HUDEP-2 (cell line): ENCODE results near the gene IMMP2L.
"Not testable (repeated sequence)": the region's sequence is repeated elsewhere in the genome, so short reads cannot be mapped to it uniquely, and the experiment has no call there.

Source experiments
- DNase-seq, 76 experiments: peaks; one replicate each; lab custom pipeline; 2025; ENCODE audit not compliant: unreplicated experiment in 76 of 76; lab: John Stamatoyannopoulos, UW

Gene IMMP2L

DNA sequence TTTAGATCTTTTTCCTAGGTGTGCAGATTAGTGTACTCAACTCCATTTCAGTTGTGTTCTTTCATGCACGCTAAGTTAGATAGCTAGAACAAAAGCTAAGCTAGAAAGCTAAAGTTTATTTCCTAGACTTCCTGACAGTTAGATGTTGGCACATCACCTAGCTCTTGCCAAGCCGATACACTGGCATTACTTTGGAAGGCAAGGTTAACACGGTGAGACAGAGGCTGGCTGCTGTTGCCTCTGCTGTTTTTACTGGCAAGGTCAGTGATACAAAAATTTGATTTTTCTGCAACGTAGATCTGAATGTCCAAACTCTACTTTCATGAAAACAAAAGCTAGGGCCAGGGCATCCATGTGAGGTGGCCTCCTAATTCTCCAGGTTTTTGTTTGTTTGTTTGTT, 203.4 kb downstream of the IMMP2L start:
- DNase-seq, result no peak

DNA sequence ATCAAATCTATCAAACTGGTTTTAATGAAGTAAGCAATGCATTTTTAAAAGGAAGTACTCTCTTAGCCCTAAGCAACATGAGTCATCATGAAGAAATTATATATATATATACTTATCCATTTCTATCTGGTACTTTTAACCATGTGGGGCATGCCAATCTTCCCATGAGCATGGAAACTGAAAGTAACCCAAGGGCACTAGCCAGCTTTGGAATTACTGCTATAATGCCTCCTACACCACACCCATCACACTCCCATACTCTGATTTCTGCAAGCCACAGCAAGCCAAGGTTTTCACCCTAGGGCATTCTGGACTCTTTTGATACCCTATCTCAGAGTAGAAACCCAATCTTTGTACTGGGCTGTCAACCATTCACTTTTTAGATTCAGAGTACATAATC, 204.6 kb downstream of the IMMP2L start:
- no peak for DNase-seq

DNA sequence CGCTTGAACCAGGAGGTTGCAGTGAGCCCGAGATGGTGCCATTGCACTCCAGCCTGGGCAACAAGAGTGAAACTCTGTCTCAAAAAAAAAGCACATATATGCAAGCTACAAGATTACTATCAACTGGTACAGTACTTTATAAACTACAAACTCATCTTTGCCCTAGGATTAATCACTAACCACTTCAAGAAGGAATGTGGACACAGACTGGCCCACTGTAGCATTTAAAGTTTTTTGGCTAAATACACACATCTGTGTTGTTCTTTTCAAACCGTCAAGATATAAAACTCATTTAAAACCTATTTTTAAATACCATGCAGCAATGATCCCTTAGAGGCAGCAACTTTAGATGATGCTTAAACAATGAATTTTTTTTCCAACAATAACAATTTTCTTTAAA, 205.4 kb downstream of the IMMP2L start:
- DNase-seq, result no peak

DNA sequence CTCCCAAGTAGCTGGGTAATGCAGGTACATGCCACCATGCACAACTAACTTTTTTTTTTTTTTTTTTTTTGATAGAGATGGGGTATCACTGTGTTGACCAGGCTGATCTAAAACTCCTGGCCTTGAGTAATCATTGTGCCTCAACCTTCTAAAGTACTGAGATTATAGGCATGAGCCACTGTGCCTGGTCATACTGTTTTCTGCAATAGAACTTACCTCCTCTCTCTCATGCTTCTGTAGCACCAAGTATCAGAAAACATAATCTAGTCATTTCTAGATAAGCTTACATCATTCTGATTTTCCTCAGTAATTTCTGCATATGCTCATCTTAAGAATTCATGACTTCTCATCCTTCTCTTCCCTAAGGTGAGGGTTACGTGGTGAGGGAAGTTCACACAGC, 210.0 kb downstream of the IMMP2L start:
- no peak for DNase-seq

- DNase-seq, result no peak
These were observed 216.1 kb downstream of the IMMP2L start for GRCh38 chr7:111346219-111346618.

GRCh38 chr7:111343017-111343416, 219.3 kb downstream of the IMMP2L start:
- no peak for DNase-seq

DNA sequence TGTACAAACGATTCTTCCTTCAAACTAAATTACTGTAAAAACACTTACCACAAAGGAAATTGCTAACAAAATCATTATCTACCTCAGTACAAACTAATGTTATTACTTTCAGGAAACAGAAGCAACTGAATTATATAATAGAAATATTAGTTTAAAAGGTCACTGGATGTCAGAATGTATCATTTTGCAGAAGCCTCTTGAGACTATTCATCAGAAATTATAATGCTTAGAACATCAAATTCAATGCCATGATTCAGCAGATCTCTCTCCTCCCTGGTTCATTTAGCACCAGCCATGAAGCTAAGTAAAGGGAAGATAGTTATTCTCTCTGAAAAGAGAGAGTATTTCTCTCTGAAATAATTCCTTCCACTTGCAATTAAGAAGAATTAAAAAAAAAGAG, 223.3 kb downstream of the IMMP2L start:
- DNase-seq, result no peak

DNA sequence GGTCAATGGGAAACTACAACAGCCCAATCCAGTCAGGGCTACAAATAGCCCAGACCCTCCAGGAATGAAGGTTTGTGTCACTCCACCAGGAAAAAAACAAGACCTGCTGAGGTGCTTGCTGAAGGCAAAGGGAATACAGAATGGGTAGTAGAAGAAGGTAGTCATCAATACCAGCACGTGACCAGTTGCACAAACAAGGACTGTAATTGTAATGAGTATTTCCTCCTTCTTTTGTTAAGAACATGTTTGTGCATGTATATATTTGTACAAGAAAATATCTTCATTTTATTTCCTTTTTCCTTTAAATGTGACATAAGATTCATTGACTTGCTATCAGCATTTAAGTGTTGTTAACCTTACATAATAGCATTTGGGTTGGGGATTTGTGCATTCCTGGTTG, 229.3 kb downstream of the IMMP2L start:
- DNase-seq, result no peak

DNA sequence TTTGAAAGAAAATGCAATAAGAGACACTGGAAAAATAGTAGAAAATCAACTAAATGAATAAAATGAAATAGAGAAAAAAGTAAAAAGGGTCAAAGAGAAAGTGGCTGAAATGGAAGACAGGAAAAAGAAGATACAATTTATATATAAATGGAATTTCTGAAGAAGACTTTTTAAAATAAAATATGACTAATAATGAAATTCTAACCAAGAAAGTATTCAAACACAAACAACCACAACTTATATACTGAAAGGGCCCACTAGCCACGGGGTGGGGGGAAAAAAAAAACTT, 232.1 kb downstream of the IMMP2L start:
- DNase-seq, result no peak

DNA sequence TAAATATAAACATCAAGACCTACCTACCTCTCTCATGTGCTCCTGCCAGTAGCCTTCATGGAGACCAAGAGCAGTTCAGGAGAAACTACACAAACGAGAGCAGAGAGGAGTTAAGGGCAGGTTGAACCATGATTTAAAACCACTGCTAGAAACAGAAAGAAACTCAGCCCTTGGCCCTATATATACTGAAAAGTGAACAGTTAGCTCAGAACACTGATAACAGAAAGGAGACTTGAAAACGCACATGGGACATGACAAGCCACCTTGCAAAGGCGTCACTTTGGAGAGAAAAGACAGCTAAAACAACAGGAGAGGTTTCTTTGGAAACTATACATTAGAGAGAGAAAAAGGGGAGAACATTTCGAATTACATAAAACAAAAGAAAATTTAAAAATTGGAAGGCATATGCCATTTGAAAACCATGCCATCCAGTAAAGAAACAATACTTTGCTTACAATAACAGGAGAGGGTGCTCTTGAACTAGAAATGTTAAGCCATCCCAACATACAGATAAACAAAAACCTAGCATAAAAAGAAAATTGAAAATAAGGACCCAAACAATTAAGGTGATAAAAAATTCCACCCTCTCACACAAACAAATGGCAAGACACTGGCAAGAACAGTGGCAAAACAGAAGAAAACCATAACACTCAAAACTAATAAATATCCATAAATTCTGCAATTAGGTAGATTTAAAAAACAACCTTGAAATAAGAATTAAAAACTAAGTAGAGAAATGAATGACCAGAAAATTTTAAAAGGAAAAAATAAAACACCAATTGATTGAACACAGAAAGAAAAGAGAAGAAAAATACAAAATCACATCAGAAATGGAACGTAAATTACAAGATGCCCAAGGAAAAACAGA, 232.7 kb downstream of the IMMP2L start:
- no peak for DNase-seq

- DNase-seq, result no peak
These were observed 233.8 kb downstream of the IMMP2L start for GRCh38 chr7:111328487-111328886.

GRCh38 chr7:111324776-111325175, 237.5 kb downstream of the IMMP2L start:
- DNase-seq, result no peak

DNA sequence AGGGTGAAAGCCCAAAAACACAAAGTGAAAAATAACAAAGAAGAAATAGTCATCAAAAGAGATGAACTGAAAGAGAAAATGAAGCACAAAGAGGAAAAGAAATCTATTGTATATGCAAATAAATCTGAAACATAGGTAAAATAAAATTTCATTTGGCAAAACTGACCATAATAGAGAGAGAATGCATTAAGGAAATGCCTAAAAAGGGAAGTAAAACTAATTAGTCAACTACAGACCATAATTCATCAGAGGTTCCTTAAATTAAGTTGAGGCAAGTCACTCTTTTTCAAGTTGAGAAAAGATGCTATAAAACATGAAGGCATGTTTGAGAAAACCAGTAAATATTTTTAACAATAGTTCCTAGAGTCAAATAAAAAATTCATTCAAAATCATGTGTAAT, 238.1 kb downstream of the IMMP2L start:
- no peak for DNase-seq

DNA sequence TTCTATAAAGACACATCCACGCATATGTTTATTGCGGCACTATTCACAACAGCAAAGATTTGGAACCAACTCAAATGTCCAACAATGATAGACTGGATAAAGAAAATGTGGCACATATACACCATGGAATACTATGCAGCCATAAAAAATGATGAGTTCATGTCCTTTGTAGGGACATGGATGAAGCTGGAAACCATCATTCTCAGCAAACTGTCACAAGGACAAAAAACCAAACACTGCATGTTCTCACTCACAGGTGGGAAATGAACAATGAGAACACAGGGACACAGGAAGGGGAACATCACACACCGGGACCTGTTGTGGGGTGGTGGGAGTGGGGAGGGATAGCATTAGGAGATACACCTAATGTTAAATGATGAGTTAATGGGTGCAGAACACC, 238.6 kb downstream of the IMMP2L start:
- DNase-seq, result not testable (repeated sequence)

DNA sequence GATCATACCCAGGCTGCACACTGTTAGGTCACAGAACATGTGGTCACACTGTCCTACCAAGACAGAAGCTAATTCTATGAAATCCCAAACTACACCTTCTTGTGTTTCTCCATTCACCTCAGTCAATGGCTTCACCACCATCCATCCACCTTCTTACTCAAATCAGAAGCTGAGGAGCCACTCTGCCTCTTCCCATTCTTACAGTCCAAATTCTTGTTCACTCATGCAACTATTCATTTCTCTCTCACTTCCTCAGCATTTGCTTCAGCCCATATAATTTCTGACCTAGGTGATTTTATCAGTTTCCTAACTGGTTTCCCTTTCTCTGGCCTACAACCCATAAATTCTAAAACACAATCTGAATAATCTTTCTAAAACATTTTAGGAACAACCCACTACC, 242.2 kb downstream of the IMMP2L start:
- no peak for DNase-seq

DNA sequence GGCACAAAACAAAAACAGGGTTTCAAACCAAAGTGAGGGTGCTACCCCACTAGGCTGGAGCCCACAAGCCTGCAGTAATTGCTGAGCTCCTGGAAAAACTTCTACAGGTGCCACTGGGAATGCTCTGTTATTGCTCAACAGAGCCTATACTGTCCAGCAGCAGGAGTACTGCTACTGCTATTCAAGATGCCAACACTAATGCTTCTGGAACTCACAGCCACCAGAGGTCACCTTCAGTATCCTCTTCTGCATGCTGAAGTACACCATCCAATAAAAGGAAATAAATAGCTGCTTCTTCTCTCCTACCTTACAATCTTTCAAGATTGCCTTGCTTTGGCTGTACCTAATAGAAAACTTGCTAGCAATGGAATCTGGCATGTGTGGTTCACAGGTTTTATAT, 249.3 kb downstream of the IMMP2L start:
- peak in 4 of 76 experiments; percentile 5 to 28 (median 8) for DNase-seq

GRCh38 chr7:111308691-111309090, 253.6 kb downstream of the IMMP2L start:
- no peak for DNase-seq

- no peak for DNase-seq
These were observed 260.4 kb downstream of the IMMP2L start for GRCh38 chr7:111301891-111302290.

DNA sequence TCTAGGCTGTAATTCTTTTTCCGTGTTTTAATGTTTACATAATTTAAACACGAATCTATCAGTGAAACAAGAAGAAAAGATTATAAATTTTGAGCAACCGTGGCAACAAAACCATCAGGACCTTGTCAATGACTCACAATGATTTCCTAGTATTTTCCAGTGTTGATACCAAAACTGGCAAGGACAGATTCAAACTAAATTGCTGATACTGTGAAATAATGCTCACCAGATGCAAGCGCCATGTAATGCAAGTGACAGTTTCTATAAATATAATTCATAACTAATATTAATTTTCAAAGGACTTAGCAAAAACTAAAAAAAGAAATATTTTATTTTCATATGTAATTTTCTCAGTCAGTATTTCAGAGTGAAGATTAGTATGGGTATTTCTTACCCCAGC, 267.8 kb downstream of the IMMP2L start:
- DNase-seq, result no peak

DNA sequence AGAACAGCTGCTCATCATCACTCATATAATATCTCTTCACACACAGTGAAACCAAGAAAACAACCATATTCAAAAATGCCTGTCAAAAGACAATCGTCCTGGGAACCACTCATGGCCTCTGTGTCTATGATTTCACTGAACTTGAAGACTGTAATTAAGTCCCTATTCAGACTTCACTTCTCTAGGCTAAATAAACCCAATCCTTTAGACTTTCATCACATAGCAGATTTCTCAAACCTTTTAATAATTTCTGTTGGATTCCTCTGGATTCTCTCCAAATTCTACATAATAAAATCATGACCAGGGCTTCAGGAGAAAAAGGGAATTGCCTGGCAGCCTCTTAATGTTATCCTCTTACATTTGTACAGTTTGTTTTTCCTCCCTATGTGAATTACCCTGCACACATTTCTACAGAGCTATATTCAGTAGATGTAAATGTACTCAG, 270.2 kb downstream of the IMMP2L start:
- DNase-seq, result no peak

GRCh38 chr7:111290982-111291381, 271.3 kb downstream of the IMMP2L start:
- DNase-seq, result no peak

DNA sequence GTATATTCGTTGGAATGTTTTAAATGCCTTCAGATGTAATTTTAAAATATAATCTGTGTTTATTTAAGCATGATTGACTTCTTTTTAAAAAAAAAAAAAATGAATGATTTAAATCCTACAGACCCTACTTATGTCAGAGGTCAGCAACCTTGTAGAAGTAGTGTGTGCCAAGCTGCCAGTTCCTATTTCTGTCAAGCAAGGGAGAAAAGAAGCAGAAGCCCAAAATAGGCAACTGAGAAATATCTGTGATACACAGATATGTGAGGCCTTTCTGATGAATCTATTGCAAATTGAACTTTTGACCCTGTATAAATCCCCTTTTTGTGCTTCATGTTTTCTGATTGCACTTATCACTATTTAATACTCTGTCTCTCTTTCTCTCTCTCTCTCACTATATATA, 271.9 kb downstream of the IMMP2L start:
- DNase-seq, result no peak

- DNase-seq, result not testable (repeated sequence)
These were observed 273.9 kb downstream of the IMMP2L start for GRCh38 chr7:111288441-111288840.
